ENCODE results near the gene DNAJB6. TPM values are rescaled to one million over a fixed set of nuclear protein-coding genes. Genes with fewer than 3 reads are reported as not detected.

Gene DNAJB6
- total RNA-seq (2014; rRNA removed; shearing (Covaris generic); ENCODE audit: low replicate concordance) = 89.7 and 126 TPM in 2 replicates

- no peaks in the 10 kb centered on the region for H3K27me3 ChIP-seq
- DNase-seq = peak; percentile 85
These were observed at the start of gene DNAJB6 for GRCh38 chr7:157336383-157337315. DNAJB6 (plus strand) TSS chr7:157337004; CDS start chr7:157358573, 21,569 bp downstream.

GRCh38 chr7:157291404-157292080 is 45.3 kb upstream of the DNAJB6 start:
- no peak for DNase-seq
- no peak overlapping the region for H3K4me3 ChIP-seq
- H3K27me3 ChIP-seq = no peaks in the 10 kb centered on the region
- no peaks in the 10 kb centered on the region for H3K36me3 ChIP-seq
- no peaks in the 10 kb centered on the region for H3K9me3 ChIP-seq

More at GRCh38 chr7:157336383-157337315, at the start of gene DNAJB6:
- H3K9me3 ChIP-seq = no peaks in the 10 kb centered on the region
- peaks cover 8% of the 10 kb centered on the region for H3K36me3 ChIP-seq
- H3K4me3 ChIP-seq = peak within 1 kb of the TSS; percentile 76

- DNase-seq = no peak
- Histone ChIP-seq H3K9me3 (no peaks in the 10 kb centered on the region), H3K27me3 (no peaks in the 10 kb centered on the region), H3K36me3 (no peaks in the 10 kb centered on the region), H3K4me3 (no peak overlapping the region)
These were observed 44.5 kb upstream of the DNAJB6 start for GRCh38 chr7:157292258-157292657.

GRCh38 chr7:157292770-157293412 is 43.9 kb upstream of the DNAJB6 start:
- no peaks in the 10 kb centered on the region for H3K27me3 ChIP-seq
- no peaks in the 10 kb centered on the region for H3K9me3 ChIP-seq
- no peak for DNase-seq
- no peaks in the 10 kb centered on the region for H3K36me3 ChIP-seq
- no peak overlapping the region for H3K4me3 ChIP-seq

- Histone ChIP-seq H3K27me3 (no peaks in the 10 kb centered on the region), H3K4me3 (no peak overlapping the region), H3K36me3 (no peaks in the 10 kb centered on the region), H3K9me3 (no peaks in the 10 kb centered on the region)
- no peak for DNase-seq
These were observed 43.4 kb upstream of the DNAJB6 start for GRCh38 chr7:157293413-157293788.

GRCh38 chr7:157294773-157295172 is 42.0 kb upstream of the DNAJB6 start:
- H3K36me3 ChIP-seq = no peaks in the 10 kb centered on the region
- no peaks in the 10 kb centered on the region for H3K27me3 ChIP-seq
- no peak overlapping the region for H3K4me3 ChIP-seq
- no peaks in the 10 kb centered on the region for H3K9me3 ChIP-seq
- no peak for DNase-seq

- H3K9me3 ChIP-seq = no peaks in the 10 kb centered on the region
- H3K4me3 ChIP-seq = no peak overlapping the region
- DNase-seq = no peak
- no peaks in the 10 kb centered on the region for H3K36me3 ChIP-seq
- no peaks in the 10 kb centered on the region for H3K27me3 ChIP-seq
These were observed 41.5 kb upstream of the DNAJB6 start for GRCh38 chr7:157295338-157295737.

- Histone ChIP-seq H3K4me3 (no peak overlapping the region), H3K27me3 (no peaks in the 10 kb centered on the region), H3K9me3 (no peaks in the 10 kb centered on the region), H3K36me3 (no peaks in the 10 kb centered on the region)
- DNase-seq = no peak
These were observed 39.6 kb upstream of the DNAJB6 start for GRCh38 chr7:157297185-157297584.

- DNase-seq = no peak
- H3K36me3 ChIP-seq = no peaks in the 10 kb centered on the region
- no peaks in the 10 kb centered on the region for H3K9me3 ChIP-seq
- H3K4me3 ChIP-seq = no peak overlapping the region
- H3K27me3 ChIP-seq = no peaks in the 10 kb centered on the region
These were observed 37.5 kb upstream of the DNAJB6 start for GRCh38 chr7:157299317-157299612.

GRCh38 chr7:157299613-157300368 is 37.0 kb upstream of the DNAJB6 start:
- DNase-seq = peak; percentile 41
- Histone ChIP-seq H3K36me3 (no peaks in the 10 kb centered on the region), H3K4me3 (no peak overlapping the region), H3K9me3 (no peaks in the 10 kb centered on the region), H3K27me3 (no peaks in the 10 kb centered on the region)

- H3K9me3 ChIP-seq = no peaks in the 10 kb centered on the region
- H3K36me3 ChIP-seq = no peaks in the 10 kb centered on the region
- no peak for DNase-seq
- no peak overlapping the region for H3K4me3 ChIP-seq
- H3K27me3 ChIP-seq = no peaks in the 10 kb centered on the region
These were observed 36.4 kb upstream of the DNAJB6 start for GRCh38 chr7:157300369-157300825.

- H3K36me3 ChIP-seq = no peaks in the 10 kb centered on the region
- H3K27me3 ChIP-seq = no peaks in the 10 kb centered on the region
- DNase-seq = no peak
- H3K9me3 ChIP-seq = no peaks in the 10 kb centered on the region
- no peak overlapping the region for H3K4me3 ChIP-seq
These were observed 35.1 kb upstream of the DNAJB6 start for GRCh38 chr7:157301610-157302120.

- DNase-seq = no peak
- H3K9me3 ChIP-seq = no peaks in the 10 kb centered on the region
- no peak overlapping the region for H3K4me3 ChIP-seq
- no peaks in the 10 kb centered on the region for H3K36me3 ChIP-seq
- H3K27me3 ChIP-seq = no peaks in the 10 kb centered on the region
These were observed 29.7 kb upstream of the DNAJB6 start for GRCh38 chr7:157306846-157307838.

- Histone ChIP-seq H3K36me3 (no peaks in the 10 kb centered on the region), H3K4me3 (no peak overlapping the region), H3K27me3 (no peaks in the 10 kb centered on the region), H3K9me3 (no peaks in the 10 kb centered on the region)
- DNase-seq = peak; percentile 61
These were observed 26.7 kb upstream of the DNAJB6 start for GRCh38 chr7:157309988-157310668.

GRCh38 chr7:157310676-157311185 is 26.1 kb upstream of the DNAJB6 start:
- H3K36me3 ChIP-seq = no peaks in the 10 kb centered on the region
- no peak overlapping the region for H3K4me3 ChIP-seq
- no peaks in the 10 kb centered on the region for H3K9me3 ChIP-seq
- no peaks in the 10 kb centered on the region for H3K27me3 ChIP-seq
- peak; percentile 20 for DNase-seq

All from MG63 (cell line).